Measurements from ENCODE around the gene RRP9. TPM values are rescaled to one million over a fixed set of nuclear protein-coding genes. Genes with fewer than 3 reads are reported as not detected.
A peak's percentile ranks its signal among the peaks of the same experiment; 100 is the strongest.

The RRP9 gene
- total and polyA plus RNA-seq, 10 of the 15 experiments (the other 5 are each of a cell fraction or from before 2014, with no cell fraction given), result 4.7 to 91.5 (median 41.7) TPM

DNA sequence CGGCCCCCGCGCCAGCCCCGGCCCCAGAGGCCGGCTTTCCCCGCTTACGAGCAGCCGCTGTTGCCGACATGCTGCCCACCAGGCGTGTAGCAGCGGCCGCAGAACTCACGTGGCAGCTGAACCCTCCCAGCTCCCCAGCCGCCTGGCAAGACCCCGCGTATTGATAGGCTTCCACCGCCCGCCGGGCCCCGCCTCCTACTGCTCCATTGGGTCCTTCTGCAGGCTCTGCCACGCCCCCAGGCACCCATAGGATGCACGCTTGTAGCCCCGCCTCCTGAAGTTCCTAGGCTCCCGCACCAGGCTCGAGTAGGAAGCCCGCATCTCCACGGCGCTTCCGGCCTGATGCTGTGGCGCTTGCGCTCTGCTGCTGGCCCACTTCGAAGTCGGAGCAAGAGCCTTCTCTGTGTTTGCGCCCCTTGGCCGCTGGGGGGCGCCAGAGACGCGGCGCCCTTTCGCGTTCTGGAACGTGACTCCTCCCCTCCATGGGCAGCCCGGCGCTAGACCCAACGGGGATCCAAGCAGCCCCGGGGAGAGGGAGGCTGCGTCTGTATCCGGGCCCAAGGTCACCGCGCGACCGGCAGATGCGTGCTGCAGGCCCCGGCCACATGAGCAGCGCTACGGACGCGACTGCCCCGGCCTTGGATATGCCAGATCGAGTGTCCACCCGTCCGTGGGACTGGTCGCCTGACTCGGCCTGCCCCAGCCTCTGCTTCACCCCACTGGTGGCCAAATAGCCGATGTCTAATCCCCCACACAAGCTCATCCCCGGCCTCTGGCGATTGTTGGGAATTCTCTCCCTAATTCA lies at the start of gene RRP9, which contains the start of gene PARP3 (continued):
- TF ChIP-seq ZBTB40 (IDR thresholded peaks at IDR 0.05; ENCODE audit: borderline replicate concordance), result peak; percentile 63; the same call in 1 of the 2 replicates
- TF ChIP-seq, protein P1, sequence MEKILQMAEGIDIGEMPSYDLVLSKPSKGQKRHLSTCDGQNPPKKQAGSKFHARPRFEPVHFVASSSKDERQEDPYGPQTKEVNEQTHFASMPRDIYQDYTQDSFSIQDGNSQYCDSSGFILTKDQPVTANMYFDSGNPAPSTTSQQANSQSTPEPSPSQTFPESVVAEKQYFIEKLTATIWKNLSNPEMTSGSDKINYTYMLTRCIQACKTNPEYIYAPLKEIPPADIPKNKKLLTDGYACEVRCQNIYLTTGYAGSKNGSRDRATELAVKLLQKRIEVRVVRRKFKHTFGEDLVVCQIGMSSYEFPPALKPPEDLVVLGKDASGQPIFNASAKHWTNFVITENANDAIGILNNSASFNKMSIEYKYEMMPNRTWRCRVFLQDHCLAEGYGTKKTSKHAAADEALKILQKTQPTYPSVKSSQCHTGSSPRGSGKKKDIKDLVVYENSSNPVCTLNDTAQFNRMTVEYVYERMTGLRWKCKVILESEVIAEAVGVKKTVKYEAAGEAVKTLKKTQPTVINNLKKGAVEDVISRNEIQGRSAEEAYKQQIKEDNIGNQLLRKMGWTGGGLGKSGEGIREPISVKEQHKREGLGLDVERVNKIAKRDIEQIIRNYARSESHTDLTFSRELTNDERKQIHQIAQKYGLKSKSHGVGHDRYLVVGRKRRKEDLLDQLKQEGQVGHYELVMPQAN (conservative IDR thresholded peaks at IDR 0.05), result peak; percentile 97
- TF ChIP-seq SMC3 (IDR thresholded peaks at IDR 0.05; ENCODE audit: borderline replicate concordance, low read length), result peak; percentile 76
- peak; percentile 80 for TF ChIP-seq ZNF207 (IDR thresholded peaks at IDR 0.05; ENCODE audit: borderline replicate concordance)
- peak; percentile 68; the same call in 1 of the 2 replicates for TF ChIP-seq ZNF592 (IDR thresholded peaks at IDR 0.05)
- TF ChIP-seq TARDBP (IDR thresholded peaks at IDR 0.05; ENCODE audit: borderline replicate concordance), result no peak
- TF ChIP-seq, protein P2, sequence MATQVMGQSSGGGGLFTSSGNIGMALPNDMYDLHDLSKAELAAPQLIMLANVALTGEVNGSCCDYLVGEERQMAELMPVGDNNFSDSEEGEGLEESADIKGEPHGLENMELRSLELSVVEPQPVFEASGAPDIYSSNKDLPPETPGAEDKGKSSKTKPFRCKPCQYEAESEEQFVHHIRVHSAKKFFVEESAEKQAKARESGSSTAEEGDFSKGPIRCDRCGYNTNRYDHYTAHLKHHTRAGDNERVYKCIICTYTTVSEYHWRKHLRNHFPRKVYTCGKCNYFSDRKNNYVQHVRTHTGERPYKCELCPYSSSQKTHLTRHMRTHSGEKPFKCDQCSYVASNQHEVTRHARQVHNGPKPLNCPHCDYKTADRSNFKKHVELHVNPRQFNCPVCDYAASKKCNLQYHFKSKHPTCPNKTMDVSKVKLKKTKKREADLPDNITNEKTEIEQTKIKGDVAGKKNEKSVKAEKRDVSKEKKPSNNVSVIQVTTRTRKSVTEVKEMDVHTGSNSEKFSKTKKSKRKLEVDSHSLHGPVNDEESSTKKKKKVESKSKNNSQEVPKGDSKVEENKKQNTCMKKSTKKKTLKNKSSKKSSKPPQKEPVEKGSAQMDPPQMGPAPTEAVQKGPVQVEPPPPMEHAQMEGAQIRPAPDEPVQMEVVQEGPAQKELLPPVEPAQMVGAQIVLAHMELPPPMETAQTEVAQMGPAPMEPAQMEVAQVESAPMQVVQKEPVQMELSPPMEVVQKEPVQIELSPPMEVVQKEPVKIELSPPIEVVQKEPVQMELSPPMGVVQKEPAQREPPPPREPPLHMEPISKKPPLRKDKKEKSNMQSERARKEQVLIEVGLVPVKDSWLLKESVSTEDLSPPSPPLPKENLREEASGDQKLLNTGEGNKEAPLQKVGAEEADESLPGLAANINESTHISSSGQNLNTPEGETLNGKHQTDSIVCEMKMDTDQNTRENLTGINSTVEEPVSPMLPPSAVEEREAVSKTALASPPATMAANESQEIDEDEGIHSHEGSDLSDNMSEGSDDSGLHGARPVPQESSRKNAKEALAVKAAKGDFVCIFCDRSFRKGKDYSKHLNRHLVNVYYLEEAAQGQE (IDR thresholded peaks at IDR 0.05; ENCODE audit: low read depth, low read length), result 0 out of 2 replicates have a peak, but pooled peaks have one; percentile 5
- TF ChIP-seq POLR2AphosphoS2 (IDR thresholded peaks at IDR 0.05; ENCODE audit: low read depth, low read length), result peak; percentile 37; the same call in 1 of the 2 replicates
- TF ChIP-seq BACH1 (IDR thresholded peaks at IDR 0.05; ENCODE audit: borderline replicate concordance), result peak; percentile 76
- 0 out of 2 replicates have a peak, but pooled peaks have one; percentile 37 for TF ChIP-seq ZSCAN29 (IDR thresholded peaks at IDR 0.05)
- TF ChIP-seq IKZF1 (conservative IDR thresholded peaks at IDR 0.05), result peak; percentile 69; the same call in 1 of the 2 replicates
- TF ChIP-seq MTA3 (IDR thresholded peaks at IDR 0.05; ENCODE audit: borderline replicate concordance, low read length), result no peak
- no peak; the same call in 1 of the 2 replicates for TF ChIP-seq USF2 (IDR thresholded peaks at IDR 0.05; ENCODE audit: borderline replicate concordance, low read depth, low read length)
